ENCODE measurements around the gene FAM72B.
"Not testable (repeated sequence)": the region's sequence is repeated elsewhere in the genome, so short reads cannot be mapped to it uniquely, and the experiment has no call there.

Gene FAM72B

GRCh38 chr1:121148489-121149190 lies 35.5 kb downstream of the FAM72B start:
- DNase-seq: not testable (repeated sequence)

GRCh38 chr1:121140393-121140792 lies 43.7 kb downstream of the FAM72B start:
- DNase-seq: not testable (repeated sequence)

- not testable (repeated sequence) for DNase-seq
These were observed 52.6 kb downstream of the FAM72B start for GRCh38 chr1:121131494-121131893.

- DNase-seq: peak; percentile 49
These were observed 65.7 kb downstream of the FAM72B start for GRCh38 chr1:121118480-121118824.
